Liver (tissue), 9 donors: ENCODE data around the gene ZSCAN18. TPM values are rescaled to one million over a fixed set of nuclear protein-coding genes. Genes with fewer than 3 reads are reported as not detected.
A peak's percentile ranks its signal among the peaks of the same experiment; 100 is the strongest.

Source experiments
- DNase-seq: peaks from one replicate; pipeline ENCODE4 v3.0.0-alpha.2; 2017; ENCODE audit warnings: low spot score
- H3K27ac ChIP-seq, 2 donors: one replicate each; pipeline ENCODE4 v1.7.0; 2013; ENCODE audit warnings: inconsistent platforms in 2 of 2, low read length in 2 of 2, control low read depth in 1 of 2, low read depth in 1 of 2, mild to moderate bottlenecking in 1 of 2
- H3K27me3 ChIP-seq, 4 donors: one replicate each; pipeline versions ENCODE4 v1.6.1 to v1.7.0; 2013; ENCODE audit warnings: low read length in 3 of 4, inconsistent platforms in 1 of 4, mild to moderate bottlenecking in 1 of 4, moderate library complexity in 1 of 4; ENCODE audit not compliant: control insufficient read depth in 4 of 4, insufficient read depth in 4 of 4
- H3K36me3 ChIP-seq, 4 donors: one replicate each; pipeline versions ENCODE4 v1.6.1 to v1.7.0; 2013; ENCODE audit warnings: low read length in 3 of 4, mild to moderate bottlenecking in 3 of 4, low read depth in 1 of 4, moderate library complexity in 1 of 4; ENCODE audit not compliant: control insufficient read depth in 4 of 4, insufficient read depth in 3 of 4
- H3K4me1 ChIP-seq, 4 donors: one replicate each; pipeline versions ENCODE4 v1.6.1 to v1.7.0; 2013; ENCODE audit warnings: low read length in 3 of 4, mild to moderate bottlenecking in 3 of 4, moderate library complexity in 1 of 4; ENCODE audit not compliant: control insufficient read depth in 4 of 4, insufficient read depth in 4 of 4
- H3K4me3 ChIP-seq, 3 donors: one replicate each; pipeline versions ENCODE4 v1.6.1 to v1.7.0; 2013; ENCODE audit warnings: low read length in 3 of 3, control low read depth in 1 of 3, low read depth in 1 of 3, mild to moderate bottlenecking in 1 of 3
- H3K9ac ChIP-seq, 2 donors: one replicate each; pipeline ENCODE4 v1.7.0; 2013; ENCODE audit warnings: low read length in 2 of 2, mild to moderate bottlenecking in 2 of 2, moderate library complexity in 2 of 2, control low read depth in 1 of 2, low read depth in 1 of 2
- H3K9me3 ChIP-seq, 4 donors: one replicate each; pipeline versions ENCODE4 v1.6.1 to v1.7.0; 2013; ENCODE audit warnings: low read length in 3 of 4; ENCODE audit not compliant: control insufficient read depth in 4 of 4
- EGR1 ChIP-seq, 2 donors: IDR thresholded peaks; 2 replicates each; pipeline ENCODE4 v1.6.1; 2016 to 2018; ENCODE audit warnings: antibody characterized with exemption in 2 of 2, low read depth in 2 of 2
- FOXA1 ChIP-seq: IDR thresholded peaks from 2 replicates; pipeline ENCODE4 v1.6.1; 2016; ENCODE audit warnings: antibody characterized with exemption
- GABPA ChIP-seq, 2 donors: IDR thresholded peaks in 1 of 2; conservative IDR thresholded peaks in 1 of 2; 2 replicates each; pipeline ENCODE4 v1.6.1; 2016; ENCODE audit warnings: antibody characterized with exemption in 2 of 2, mild to moderate bottlenecking in 1 of 2, moderate library complexity in 1 of 2
- HNF4A ChIP-seq, 2 donors: conservative IDR thresholded peaks; 2 replicates each; pipeline ENCODE4 v1.6.1; 2016; ENCODE audit warnings: antibody characterized with exemption in 2 of 2, mild to moderate bottlenecking in 2 of 2
- HNF4G ChIP-seq: IDR thresholded peaks from 2 replicates; pipeline ENCODE4 v1.6.1; 2016; ENCODE audit warnings: antibody characterized with exemption
- JUND ChIP-seq, 2 donors: IDR thresholded peaks; 2 replicates each; pipeline ENCODE4 v1.6.1; 2016; ENCODE audit warnings: antibody characterized with exemption in 2 of 2
- NR2F2 ChIP-seq: IDR thresholded peaks from 2 replicates; pipeline ENCODE4 v1.6.1; 2016; ENCODE audit warnings: antibody characterized with exemption
- RAD21 ChIP-seq, 2 donors: IDR thresholded peaks; 2 replicates each; pipeline ENCODE4 v1.6.1; 2016; ENCODE audit warnings: antibody characterized with exemption in 2 of 2, mild to moderate bottlenecking in 2 of 2
- RXRA ChIP-seq, 2 donors: IDR thresholded peaks; 2 replicates each; pipeline ENCODE4 v1.6.1; 2017 to 2018; ENCODE audit warnings: antibody characterized with exemption in 2 of 2, mild to moderate bottlenecking in 1 of 2
- SP1 ChIP-seq: IDR thresholded peaks from 2 replicates; pipeline ENCODE4 v1.6.1; 2018; ENCODE audit warnings: antibody characterized with exemption, mild to moderate bottlenecking
- YY1 ChIP-seq: IDR thresholded peaks from 2 replicates; pipeline ENCODE4 v1.6.1; 2016; ENCODE audit warnings: antibody characterized with exemption, mild to moderate bottlenecking
- WGBS: extraction: QIAGEN DNeasy Blood & Tissue Kit; methylation state at CpG from one replicate; pipeline ENCODE4 v1.1.7; 2013; 5-methylcytosine and 5-hydroxymethylcytosine counted together
- polyA plus RNA-seq, 2 donors: library from polyadenylated mRNA; stranded (reverse) in 1 of 2; unstranded in 1 of 2; fragments of 200-250 nt in 1 of 2; fragments of >200 nt in 1 of 2; fragmentation: Nextera tagmentation in 1 of 2; extraction: Ambion mirVana in 1 of 2; gene quantifications; one replicate each; pipeline versions ENCODE4 v1.2.1 to v1.2.3, GENCODE V29; 2013 to 2015
- total RNA-seq, 2 donors: library from RNA; depleted of rRNA; stranded (reverse); fragments of >200 nt; gene quantifications; one replicate each; pipeline ENCODE4 v1.2.3, GENCODE V29; 2014
- TF ChIP-seq, protein P1 (sequence below): IDR thresholded peaks from 2 replicates; pipeline ENCODE4 v1.6.1; 2016; ENCODE audit warnings: antibody characterized with exemption
- TF ChIP-seq, protein P2 (sequence below): IDR thresholded peaks from 2 replicates; pipeline ENCODE4 v1.6.1; 2016; ENCODE audit warnings: antibody characterized with exemption
- TF ChIP-seq, protein P3 (sequence below): IDR thresholded peaks from 2 replicates; pipeline ENCODE4 v1.6.1; 2016; ENCODE audit warnings: antibody characterized with exemption
- TF ChIP-seq, protein P4 (sequence below): fragments of 150-350 bp; IDR thresholded peaks from 2 replicates; pipeline ENCODE4 v1.5.1; 2017; ENCODE audit warnings: improper control_type of control experiment, low read depth, low read length; ENCODE audit not compliant: missing input control
- TF ChIP-seq, protein P5 (sequence below): IDR thresholded peaks from 2 replicates; pipeline ENCODE4 v1.6.1; 2016; ENCODE audit warnings: antibody characterized with exemption, mild to moderate bottlenecking
- donor health status: healthy.
- donor health status: healthy.
- donor health status: healthy.
- donor health status: healthy.
- donor health status: healthy.

Gene ZSCAN18
- total and polyA plus RNA-seq, 4 donors, result 2.1 to 21.7 (median 11.7) TPM

DNA sequence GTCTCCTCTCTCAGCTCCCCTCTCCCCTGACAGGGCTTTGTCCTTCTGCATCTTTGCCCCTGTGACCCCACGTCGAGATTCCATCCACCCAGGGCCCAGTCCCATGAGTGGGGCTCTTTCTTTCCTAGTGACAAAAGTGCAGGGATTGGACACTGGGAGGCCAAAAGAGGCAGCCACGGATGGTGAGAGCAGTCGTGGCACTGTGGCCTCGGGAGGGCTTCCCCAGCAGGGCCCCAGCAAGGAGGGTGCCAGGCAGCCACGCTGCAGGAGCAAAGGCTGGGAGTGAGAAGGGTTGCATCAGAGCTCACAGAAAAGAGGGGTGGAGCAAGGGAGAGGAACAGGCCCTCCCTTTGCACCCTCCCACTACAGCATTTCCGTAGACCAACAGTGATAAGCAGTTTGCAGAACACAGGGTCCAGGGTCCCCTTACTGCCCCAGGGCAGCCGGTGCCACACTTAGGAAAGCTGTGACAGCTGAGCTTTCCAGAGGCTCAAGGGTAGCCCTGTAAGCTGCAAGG lies 59.3 kb downstream of the ZSCAN18 start:
- 19% methylated on average over 8 of the region's 8 CpGs for WGBS
- Histone ChIP-seq H3K4me1 (no peaks in the 10 kb centered on the region), H3K9me3 (peaks cover 36 to 60% (median 58%) of the 10 kb centered on the region in 4 donors), H3K36me3 (no peaks in the 10 kb centered on the region), H3K27me3 (no peaks in the 10 kb centered on the region), H3K4me3 (peak overlapping the region in 2 of 3 donors; percentile 36 to 41), H3K27ac (no peak overlapping the region), H3K9ac (no peak overlapping the region)
- no peak for DNase-seq
- no peak for TF ChIP-seq RAD21 (IDR thresholded peaks at IDR 0.05)
- no peak for TF ChIP-seq EGR1 (IDR thresholded peaks at IDR 0.05; ENCODE audit: low read depth in 2 of 2)
- TF ChIP-seq NR2F2, result no peak
- TF ChIP-seq, protein P1, sequence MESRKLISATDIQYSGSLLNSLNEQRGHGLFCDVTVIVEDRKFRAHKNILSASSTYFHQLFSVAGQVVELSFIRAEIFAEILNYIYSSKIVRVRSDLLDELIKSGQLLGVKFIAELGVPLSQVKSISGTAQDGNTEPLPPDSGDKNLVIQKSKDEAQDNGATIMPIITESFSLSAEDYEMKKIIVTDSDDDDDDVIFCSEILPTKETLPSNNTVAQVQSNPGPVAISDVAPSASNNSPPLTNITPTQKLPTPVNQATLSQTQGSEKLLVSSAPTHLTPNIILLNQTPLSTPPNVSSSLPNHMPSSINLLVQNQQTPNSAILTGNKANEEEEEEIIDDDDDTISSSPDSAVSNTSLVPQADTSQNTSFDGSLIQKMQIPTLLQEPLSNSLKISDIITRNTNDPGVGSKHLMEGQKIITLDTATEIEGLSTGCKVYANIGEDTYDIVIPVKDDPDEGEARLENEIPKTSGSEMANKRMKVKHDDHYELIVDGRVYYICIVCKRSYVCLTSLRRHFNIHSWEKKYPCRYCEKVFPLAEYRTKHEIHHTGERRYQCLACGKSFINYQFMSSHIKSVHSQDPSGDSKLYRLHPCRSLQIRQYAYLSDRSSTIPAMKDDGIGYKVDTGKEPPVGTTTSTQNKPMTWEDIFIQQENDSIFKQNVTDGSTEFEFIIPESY, result no peak
- no peak for TF ChIP-seq RXRA (IDR thresholded peaks at IDR 0.05)
- no peak for TF ChIP-seq HNF4G
- TF ChIP-seq, protein P2, sequence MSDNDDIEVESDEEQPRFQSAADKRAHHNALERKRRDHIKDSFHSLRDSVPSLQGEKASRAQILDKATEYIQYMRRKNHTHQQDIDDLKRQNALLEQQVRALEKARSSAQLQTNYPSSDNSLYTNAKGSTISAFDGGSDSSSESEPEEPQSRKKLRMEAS, result no peak
- TF ChIP-seq YY1, result no peak
- TF ChIP-seq FOXA1, result no peak
- TF ChIP-seq, protein P3, sequence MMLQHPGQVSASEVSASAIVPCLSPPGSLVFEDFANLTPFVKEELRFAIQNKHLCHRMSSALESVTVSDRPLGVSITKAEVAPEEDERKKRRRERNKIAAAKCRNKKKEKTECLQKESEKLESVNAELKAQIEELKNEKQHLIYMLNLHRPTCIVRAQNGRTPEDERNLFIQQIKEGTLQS, result no peak
- TF ChIP-seq, protein P4, sequence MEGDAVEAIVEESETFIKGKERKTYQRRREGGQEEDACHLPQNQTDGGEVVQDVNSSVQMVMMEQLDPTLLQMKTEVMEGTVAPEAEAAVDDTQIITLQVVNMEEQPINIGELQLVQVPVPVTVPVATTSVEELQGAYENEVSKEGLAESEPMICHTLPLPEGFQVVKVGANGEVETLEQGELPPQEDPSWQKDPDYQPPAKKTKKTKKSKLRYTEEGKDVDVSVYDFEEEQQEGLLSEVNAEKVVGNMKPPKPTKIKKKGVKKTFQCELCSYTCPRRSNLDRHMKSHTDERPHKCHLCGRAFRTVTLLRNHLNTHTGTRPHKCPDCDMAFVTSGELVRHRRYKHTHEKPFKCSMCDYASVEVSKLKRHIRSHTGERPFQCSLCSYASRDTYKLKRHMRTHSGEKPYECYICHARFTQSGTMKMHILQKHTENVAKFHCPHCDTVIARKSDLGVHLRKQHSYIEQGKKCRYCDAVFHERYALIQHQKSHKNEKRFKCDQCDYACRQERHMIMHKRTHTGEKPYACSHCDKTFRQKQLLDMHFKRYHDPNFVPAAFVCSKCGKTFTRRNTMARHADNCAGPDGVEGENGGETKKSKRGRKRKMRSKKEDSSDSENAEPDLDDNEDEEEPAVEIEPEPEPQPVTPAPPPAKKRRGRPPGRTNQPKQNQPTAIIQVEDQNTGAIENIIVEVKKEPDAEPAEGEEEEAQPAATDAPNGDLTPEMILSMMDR, result no peak

DNA sequence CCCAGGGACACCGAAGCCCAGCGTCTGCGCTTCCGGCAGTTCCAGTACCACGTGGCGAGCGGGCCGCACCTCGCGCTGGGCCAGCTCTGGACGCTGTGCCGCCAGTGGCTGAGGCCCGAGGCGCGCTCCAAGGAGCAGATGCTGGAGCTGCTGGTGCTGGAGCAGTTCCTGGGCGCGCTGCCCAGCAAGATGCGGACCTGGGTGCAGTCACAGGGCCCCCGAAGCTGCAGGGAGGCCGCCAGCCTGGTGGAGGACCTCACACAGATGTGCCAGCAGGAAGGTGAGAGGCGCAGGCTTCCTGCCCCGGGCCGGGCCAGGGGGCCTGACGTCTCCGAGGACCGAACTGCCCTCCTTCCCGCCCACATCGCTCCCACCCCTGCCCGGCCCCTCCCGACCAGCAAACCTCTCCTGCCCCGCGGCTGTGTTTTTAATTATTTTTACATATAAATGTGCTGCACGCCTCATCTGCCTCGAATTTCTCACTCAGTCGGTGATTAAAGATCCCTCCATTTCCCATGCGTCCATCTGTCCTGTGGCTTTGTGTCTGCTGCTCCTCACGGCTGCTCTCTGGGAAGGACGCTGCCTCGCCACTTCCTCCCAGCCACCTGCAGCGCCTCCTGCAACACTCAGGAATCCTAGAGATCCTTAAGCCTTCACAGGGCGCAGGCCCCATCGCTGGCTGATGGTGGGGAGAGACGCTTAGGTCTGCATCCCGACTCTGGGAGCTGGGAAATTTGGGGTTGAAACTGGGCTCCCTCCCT lies 59.9 kb downstream of the ZSCAN18 start:
- WGBS, result 47% methylated on average over 44 of the region's 44 CpGs
- peak overlapping the region in 1 of 3 donors; percentile 20 for H3K4me3 ChIP-seq
- DNase-seq, result no peak
- TF ChIP-seq JUND (IDR thresholded peaks at IDR 0.05), result no peak
- TF ChIP-seq RXRA (IDR thresholded peaks at IDR 0.05), result no peak
- no peak for TF ChIP-seq EGR1 (IDR thresholded peaks at IDR 0.05; ENCODE audit: low read depth in 2 of 2)
- TF ChIP-seq, protein P1, result no peak
- no peak for TF ChIP-seq YY1
- TF ChIP-seq SP1, result no peak
- TF ChIP-seq GABPA (IDR thresholded peaks at IDR 0.05 in 1 of 2, conservative IDR thresholded peaks at IDR 0.05 in 1 of 2), result no peak
- TF ChIP-seq FOXA1, result no peak
- TF ChIP-seq, protein P5, sequence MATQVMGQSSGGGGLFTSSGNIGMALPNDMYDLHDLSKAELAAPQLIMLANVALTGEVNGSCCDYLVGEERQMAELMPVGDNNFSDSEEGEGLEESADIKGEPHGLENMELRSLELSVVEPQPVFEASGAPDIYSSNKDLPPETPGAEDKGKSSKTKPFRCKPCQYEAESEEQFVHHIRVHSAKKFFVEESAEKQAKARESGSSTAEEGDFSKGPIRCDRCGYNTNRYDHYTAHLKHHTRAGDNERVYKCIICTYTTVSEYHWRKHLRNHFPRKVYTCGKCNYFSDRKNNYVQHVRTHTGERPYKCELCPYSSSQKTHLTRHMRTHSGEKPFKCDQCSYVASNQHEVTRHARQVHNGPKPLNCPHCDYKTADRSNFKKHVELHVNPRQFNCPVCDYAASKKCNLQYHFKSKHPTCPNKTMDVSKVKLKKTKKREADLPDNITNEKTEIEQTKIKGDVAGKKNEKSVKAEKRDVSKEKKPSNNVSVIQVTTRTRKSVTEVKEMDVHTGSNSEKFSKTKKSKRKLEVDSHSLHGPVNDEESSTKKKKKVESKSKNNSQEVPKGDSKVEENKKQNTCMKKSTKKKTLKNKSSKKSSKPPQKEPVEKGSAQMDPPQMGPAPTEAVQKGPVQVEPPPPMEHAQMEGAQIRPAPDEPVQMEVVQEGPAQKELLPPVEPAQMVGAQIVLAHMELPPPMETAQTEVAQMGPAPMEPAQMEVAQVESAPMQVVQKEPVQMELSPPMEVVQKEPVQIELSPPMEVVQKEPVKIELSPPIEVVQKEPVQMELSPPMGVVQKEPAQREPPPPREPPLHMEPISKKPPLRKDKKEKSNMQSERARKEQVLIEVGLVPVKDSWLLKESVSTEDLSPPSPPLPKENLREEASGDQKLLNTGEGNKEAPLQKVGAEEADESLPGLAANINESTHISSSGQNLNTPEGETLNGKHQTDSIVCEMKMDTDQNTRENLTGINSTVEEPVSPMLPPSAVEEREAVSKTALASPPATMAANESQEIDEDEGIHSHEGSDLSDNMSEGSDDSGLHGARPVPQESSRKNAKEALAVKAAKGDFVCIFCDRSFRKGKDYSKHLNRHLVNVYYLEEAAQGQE, result no peak
- no peak for TF ChIP-seq HNF4A (conservative IDR thresholded peaks at IDR 0.05)
- TF ChIP-seq, protein P3, result no peak
- TF ChIP-seq, protein P4, result no peak
- TF ChIP-seq, protein P2, result no peak

More for the DNA sequence above, 59.9 kb downstream of the ZSCAN18 start:
- H3K9me3 ChIP-seq, result peaks cover 33 to 61% (median 54%) of the 10 kb centered on the region in 4 donors
- H3K9ac ChIP-seq, result no peak overlapping the region
- no peak overlapping the region for H3K27ac ChIP-seq
- H3K4me1 ChIP-seq, result no peaks in the 10 kb centered on the region
- no peaks in the 10 kb centered on the region for H3K27me3 ChIP-seq
- H3K36me3 ChIP-seq, result no peaks in the 10 kb centered on the region
